Thymus (tissue), 11 donors: ENCODE data around the gene RECQL5. TPM values are rescaled to one million over a fixed set of nuclear protein-coding genes. Genes with fewer than 3 reads are reported as not detected.

Experiments used
- DNase-seq, 9 donors: peaks; one replicate each; pipeline ENCODE4 v3.0.0-alpha.2; 2013; ENCODE audit warnings: low spot score in 9 of 9, low read depth in 6 of 9, missing footprints in 1 of 9
- H3K27ac ChIP-seq, 2 donors: one replicate each; pipeline ENCODE4 v1.5.1; 2013; ENCODE audit warnings: control low read depth in 1 of 2, low read depth in 1 of 2, low read length in 1 of 2, mild to moderate bottlenecking in 1 of 2, moderate library complexity in 1 of 2
- H3K27me3 ChIP-seq, 2 donors: one replicate each; pipeline ENCODE4 v1.5.1; 2013; ENCODE audit warnings: low read length in 1 of 2; ENCODE audit not compliant: control insufficient read depth in 2 of 2, insufficient read depth in 1 of 2
- H3K36me3 ChIP-seq, 2 donors: one replicate each; pipeline ENCODE4 v1.5.1; 2013; ENCODE audit warnings: low read length in 1 of 2, mild to moderate bottlenecking in 1 of 2, moderate library complexity in 1 of 2; ENCODE audit not compliant: control insufficient read depth in 2 of 2, insufficient read depth in 2 of 2
- H3K4me1 ChIP-seq, 2 donors: one replicate each; pipeline ENCODE4 v1.5.1; 2013; ENCODE audit warnings: low read length in 2 of 2; ENCODE audit not compliant: control insufficient read depth in 2 of 2, insufficient read depth in 2 of 2
- H3K4me3 ChIP-seq, 2 donors: one replicate each; pipeline ENCODE4 v1.5.1; 2013; ENCODE audit warnings: low read length in 2 of 2, control low read depth in 1 of 2, mild to moderate bottlenecking in 1 of 2
- H3K9me3 ChIP-seq, 2 donors: one replicate each; pipeline ENCODE4 v1.5.1; 2013; ENCODE audit warnings: low read length in 1 of 2, mild to moderate bottlenecking in 1 of 2; ENCODE audit not compliant: control insufficient read depth in 2 of 2, insufficient read depth in 1 of 2
- WGBS: extraction: QIAGEN DNeasy Blood & Tissue Kit; methylation state at CpG from one replicate; pipeline ENCODE4 v1.1.7; 2013; 5-methylcytosine and 5-hydroxymethylcytosine counted together
- polyA plus RNA-seq: library from polyadenylated mRNA; stranded (reverse); fragments of 200-250 nt; gene quantifications from one replicate; pipeline ENCODE4 v1.2.3, GENCODE V29; 2013
- total RNA-seq: library from RNA; stranded (reverse); fragments of 120-200 nt; gene quantifications from one replicate; pipeline ENCODE4 v1.2.4, GENCODE V29; 2013
- donor health status: healthy.

RECQL5 gene
- total and polyA plus RNA-seq, 2 donors = 17.4 to 51.8 TPM

- Histone ChIP-seq H3K4me1 (peaks cover 0 to 40% of the 10 kb centered on the region in 2 donors), H3K4me3 (no peak overlapping the region), H3K27ac (peak overlapping the region in 1 of 2 donors; percentile 39), H3K27me3 (no peaks in the 10 kb centered on the region), H3K36me3 (peaks cover 27 to 61% of the 10 kb centered on the region in 2 donors), H3K9me3 (no peaks in the 10 kb centered on the region)
- WGBS = 98% methylated on average over 10 of the region's 10 CpGs
- DNase-seq = no peak
Observed at GRCh38 chr17:75680431-75680830, 13.5 kb upstream of the RECQL5 start.

- 95% methylated on average over 11 of the region's 11 CpGs for whole genome bisulfite sequencing
- Histone ChIP-seq H3K4me3 (no peak overlapping the region), H3K36me3 (peaks cover 25 to 54% of the 10 kb centered on the region in 2 donors), H3K9me3 (no peaks in the 10 kb centered on the region), H3K27me3 (no peaks in the 10 kb centered on the region), H3K27ac (peak overlapping the region in 1 of 2 donors; percentile 30), H3K4me1 (peaks cover 0 to 41% of the 10 kb centered on the region in 2 donors)
- peak in 1 of 9 donors; percentile 46 for DNase-seq
Observed at GRCh38 chr17:75679706-75680211, 12.8 kb upstream of the RECQL5 start.

- 96% methylated on average over 3 of the region's 3 CpGs for WGBS
- DNase-seq = no peak
- H3K4me1 ChIP-seq = peaks cover 0 to 31% of the 10 kb centered on the region in 2 donors
- H3K36me3 ChIP-seq = peaks cover 40 to 71% of the 10 kb centered on the region in 2 donors
- H3K9me3 ChIP-seq = no peaks in the 10 kb centered on the region
- no peaks in the 10 kb centered on the region for H3K27me3 ChIP-seq
- no peak overlapping the region for H3K4me3 ChIP-seq
- H3K27ac ChIP-seq = no peak overlapping the region
Observed at GRCh38 chr17:75676461-75676860, 9.5 kb upstream of the RECQL5 start.

- Histone ChIP-seq H3K4me3 (no peak overlapping the region), H3K27ac (no peak overlapping the region), H3K9me3 (no peaks in the 10 kb centered on the region), H3K36me3 (peaks cover 31 to 72% of the 10 kb centered on the region in 2 donors), H3K27me3 (no peaks in the 10 kb centered on the region), H3K4me1 (peaks cover under 1 to 11% of the 10 kb centered on the region in 2 donors)
- 96% methylated on average over 4 of the region's 4 CpGs for WGBS
- DNase-seq = no peak
Observed at GRCh38 chr17:75673487-75673886, 6.5 kb upstream of the RECQL5 start.

GRCh38 chr17:75672011-75672410 lies 5.1 kb upstream of the RECQL5 start:
- H3K36me3 ChIP-seq = peaks cover 28 to 63% of the 10 kb centered on the region in 2 donors
- DNase-seq = no peak
- no peak overlapping the region for H3K4me3 ChIP-seq
- H3K27ac ChIP-seq = no peak overlapping the region
- H3K4me1 ChIP-seq = peaks cover 7 to 22% of the 10 kb centered on the region in 2 donors
- WGBS = 98% methylated on average over 5 of the region's 5 CpGs
- H3K27me3 ChIP-seq = no peaks in the 10 kb centered on the region
- no peaks in the 10 kb centered on the region for H3K9me3 ChIP-seq

- DNase-seq = no peak
- Histone ChIP-seq H3K4me1 (peaks cover 14 to 28% of the 10 kb centered on the region in 2 donors), H3K4me3 (no peak overlapping the region), H3K27me3 (no peaks in the 10 kb centered on the region), H3K36me3 (peaks cover 28 to 56% of the 10 kb centered on the region in 2 donors), H3K27ac (no peak overlapping the region), H3K9me3 (no peaks in the 10 kb centered on the region)
- WGBS = 98% methylated on average over 5 of the region's 5 CpGs
Observed at GRCh38 chr17:75670868-75671267, 3.9 kb upstream of the RECQL5 start.

GRCh38 chr17:75668489-75668888 lies 1.5 kb upstream of the RECQL5 start:
- Histone ChIP-seq H3K27ac (no peak overlapping the region), H3K4me3 (no peak overlapping the region), H3K4me1 (peaks cover 14 to 18% of the 10 kb centered on the region in 2 donors), H3K27me3 (no peaks in the 10 kb centered on the region), H3K9me3 (no peaks in the 10 kb centered on the region), H3K36me3 (peaks cover 24 to 55% of the 10 kb centered on the region in 2 donors)
- no peak for DNase-seq
- WGBS = 94% methylated on average over 4 of the region's 4 CpGs

GRCh38 chr17:75667825-75668224 lies 871 bp upstream of the RECQL5 start:
- Histone ChIP-seq H3K4me3 (peak overlapping the region; percentile 94 to 98), H3K9me3 (no peaks in the 10 kb centered on the region), H3K4me1 (peaks cover 14 to 18% of the 10 kb centered on the region in 2 donors), H3K27me3 (no peaks in the 10 kb centered on the region), H3K36me3 (peaks cover 20 to 51% of the 10 kb centered on the region in 2 donors), H3K27ac (peak overlapping the region in 1 of 2 donors; percentile 71)
- no peak for DNase-seq
- WGBS = 11% methylated on average over 4 of the region's 4 CpGs

GRCh38 chr17:75665981-75666380 lies 973 bp downstream of the RECQL5 start:
- Histone ChIP-seq H3K4me3 (peak overlapping the region in 1 of 2 donors; percentile 98), H3K9me3 (no peaks in the 10 kb centered on the region), H3K36me3 (peaks cover 17 to 47% of the 10 kb centered on the region in 2 donors), H3K27ac (no peak overlapping the region), H3K27me3 (no peaks in the 10 kb centered on the region), H3K4me1 (peaks cover 14 to 18% of the 10 kb centered on the region in 2 donors)
- WGBS = 92% methylated on average over 10 of the region's 10 CpGs
- no peak for DNase-seq
